PFSK-1 (cell line): ENCODE measurements around the gene RSRC1.

Experiments
- FOXP2 ChIP-seq: optimal IDR thresholded peaks from 2 replicates; pipeline ENCODE3; 2011; ENCODE audit warnings: borderline replicate concordance, control low read depth, inconsistent platforms; ENCODE audit not compliant: insufficient read depth; ENCODE audit errors: extremely low read length, extremely low read depth
- POLR2AphosphoS5 ChIP-seq: IDR thresholded peaks from 2 replicates; pipeline ENCODE4 v1.6.1; 2012; ENCODE audit warnings: low read depth, mild to moderate bottlenecking, control low read depth, low read length, moderate library complexity
- REST ChIP-seq, 2 experiments: IDR thresholded peaks; 2 replicates each; pipeline versions ENCODE4 v1.6.1 to v1.8.0; 2011 to 2012; ENCODE audit warnings: low read depth in 2 of 2, low read length in 2 of 2, control low read depth in 1 of 2, inconsistent platforms in 1 of 2, mild to moderate bottlenecking in 1 of 2, moderate library complexity in 1 of 2; ENCODE audit not compliant: insufficient read depth in 1 of 2
- SIN3A ChIP-seq: IDR thresholded peaks from 2 replicates; pipeline ENCODE4 v1.6.1; 2012; ENCODE audit warnings: mild to moderate bottlenecking, low read length, moderate library complexity, borderline replicate concordance; ENCODE audit not compliant: insufficient read depth
- TAF1 ChIP-seq: IDR thresholded peaks from 2 replicates; pipeline ENCODE4 v1.6.1; 2012; ENCODE audit warnings: low read length, control low read depth, borderline replicate concordance; ENCODE audit not compliant: insufficient read depth

Gene RSRC1

GRCh38 chr3:158097081-158097592 is 12.8 kb upstream of the RSRC1 start:
- no peak for TF ChIP-seq REST (IDR thresholded peaks at IDR 0.05; ENCODE audit: insufficient read depth in 1 of 2, low read depth in 2 of 2, low read length in 2 of 2)
- no peak for TF ChIP-seq TAF1
- TF ChIP-seq POLR2AphosphoS5: no peak
- TF ChIP-seq FOXP2: no peak
- TF ChIP-seq SIN3A: no peak

- peak; percentile 37; the same call in 1 of the 2 replicates for TF ChIP-seq POLR2AphosphoS5
- TF ChIP-seq REST (IDR thresholded peaks at IDR 0.05; ENCODE audit: insufficient read depth in 1 of 2, low read depth in 2 of 2, low read length in 2 of 2): peak; percentile 98 to 99
- TF ChIP-seq SIN3A: no peak
- TF ChIP-seq FOXP2: peak; percentile 34
- no peak for TF ChIP-seq TAF1
Observed at GRCh38 chr3:158097593-158098308, 12.1 kb upstream of the RSRC1 start.

GRCh38 chr3:158098309-158098639 is 11.6 kb upstream of the RSRC1 start:
- TF ChIP-seq REST (IDR thresholded peaks at IDR 0.05; ENCODE audit: insufficient read depth in 1 of 2, low read depth in 2 of 2, low read length in 2 of 2) (no peak), TAF1 (no peak), SIN3A (no peak), FOXP2 (no peak), POLR2AphosphoS5 (no peak)

GRCh38 chr3:158098834-158099424 is 11.0 kb upstream of the RSRC1 start:
- TF ChIP-seq REST (IDR thresholded peaks at IDR 0.05; ENCODE audit: insufficient read depth in 1 of 2, low read depth in 2 of 2, low read length in 2 of 2) (no peak), FOXP2 (no peak), POLR2AphosphoS5 (no peak), TAF1 (no peak), SIN3A (no peak)
